Stomach (tissue), 9 donors: Measurements from ENCODE around the gene MCTP1. TPM values are rescaled to one million over a fixed set of nuclear protein-coding genes. Genes with fewer than 3 reads are reported as not detected.
A peak's percentile ranks its signal among the peaks of the same experiment; 100 is the strongest.

Experiments
- DNase-seq, 2 donors: peaks; one replicate each; pipeline versions ENCODE4 v3.0.0 to v3.0.0-alpha.2; 2013 to 2019
- H3K27ac ChIP-seq, 5 donors: fragments of 200-600 bp in 4 of 5; sonication (generic) in 4 of 5; one replicate each; pipeline ENCODE4 v1.5.1; 2013 to 2019; ENCODE audit warnings: mild to moderate bottlenecking in 1 of 5, moderate library complexity in 1 of 5
- H3K27me3 ChIP-seq, 3 donors: fragments of 200-600 bp; sonication (generic); one replicate each; pipeline ENCODE4 v1.5.1; 2017 to 2019; ENCODE audit warnings: mixed run types in 1 of 3
- H3K36me3 ChIP-seq, 4 donors: fragments of 200-600 bp; sonication (generic); 1 replicate in 3 of 4; 2 replicates in 1 of 4; pipeline ENCODE4 v1.5.1; 2016 to 2019
- H3K4me1 ChIP-seq, 4 donors: fragments of 200-600 bp; sonication (generic); one replicate each; pipeline ENCODE4 v1.5.1; 2016 to 2019
- H3K4me3 ChIP-seq, 4 donors: fragments of 200-600 bp; sonication (generic) in 3 of 4; one replicate each; pipeline ENCODE4 v1.5.1; 2016 to 2019; ENCODE audit warnings: mild to moderate bottlenecking in 1 of 4
- H3K9me3 ChIP-seq, 4 donors: fragments of 200-600 bp; sonication (generic); one replicate each; pipeline ENCODE4 v1.5.1; 2016 to 2019
- EP300 ChIP-seq: sonication (generic); formaldehyde crosslinking; IDR thresholded peaks from one replicate; pipeline ENCODE4 v1.6.1; 2017; ENCODE audit warnings: antibody characterized with exemption
- POLR2A ChIP-seq, 4 donors: fragments of 450-650 bp; IDR thresholded peaks; one replicate each; pipeline ENCODE4 v1.6.1; 2016; ENCODE audit warnings: antibody characterized with exemption in 4 of 4, control low read depth in 2 of 4, mild to moderate bottlenecking in 1 of 4, moderate library complexity in 1 of 4
- POLR2AphosphoS5 ChIP-seq, 3 donors: sonication (generic); formaldehyde crosslinking; IDR thresholded peaks; one replicate each; pipeline ENCODE4 v1.6.1; 2016; ENCODE audit warnings: antibody characterized with exemption in 3 of 3
- WGBS, 5 donors: extraction: QIAGEN DNeasy Blood & Tissue Kit in 3 of 5; methylation state at CpG; one replicate each; pipeline versions ENCODE4 v1.1.5 to v1.1.7; 2013 to 2018; 5-methylcytosine and 5-hydroxymethylcytosine counted together
- intact Hi-C: fragments of 100-400 bp; cut with DNase I; formaldehyde crosslinking; loops from one replicate; pipeline ENCODE4 v1.15.1; 2023; ENCODE audit warnings: low total_unique reads
- polyA plus RNA-seq, 3 donors: library from polyadenylated mRNA; stranded (reverse); fragments of 200-250 nt; gene quantifications; one replicate each; pipeline ENCODE4 v1.2.3, GENCODE V29; 2013
- total RNA-seq, 5 donors: library from RNA; depleted of rRNA; stranded (reverse); fragments of >200 nt; gene quantifications; one replicate each; pipeline versions ENCODE4 v1.1.0 to v1.2.3, GENCODE V29; 2014 to 2016
- TF ChIP-seq, protein P1 (sequence below), 7 experiments: fragments of 450-650 bp in 4 of 7; fragments of 200-600 bp in 3 of 7; sonication (generic) in 3 of 7; IDR thresholded peaks; one replicate each; pipeline ENCODE4 v1.5.1; 2016 to 2019; ENCODE audit warnings: antibody characterized with exemption in 7 of 7, control low read depth in 2 of 7, mild to moderate bottlenecking in 1 of 7
- donor health status: healthy with polysubstance abuse.
- donor health status: Bipolar disorder and iron deficiency.
- donor health status: healthy.

Gene MCTP1
- total and polyA plus RNA-seq, 8 donors = 1.4 to 47.9 (median 11.3) TPM

DNA sequence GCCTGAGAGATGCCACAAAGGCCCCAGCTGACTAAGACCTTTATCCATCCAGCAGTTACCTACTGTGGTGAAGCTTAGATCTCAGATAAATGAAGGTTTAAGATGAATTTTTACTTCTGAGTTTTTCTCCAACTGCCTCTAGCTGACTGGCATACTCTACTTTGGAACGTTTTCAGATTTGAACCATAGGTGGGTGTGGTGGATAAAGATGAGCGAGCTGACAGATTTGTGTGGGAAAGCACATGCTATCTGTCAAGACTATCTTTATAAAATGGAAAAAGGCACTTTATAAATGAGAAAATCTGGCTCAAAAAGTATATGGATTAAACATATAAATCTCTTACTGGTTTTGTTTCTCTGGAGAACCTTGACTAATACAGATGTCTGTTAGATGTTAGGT, 160.8 kb downstream of the MCTP1 start:
- H3K36me3 ChIP-seq = no peaks in the 10 kb centered on the region
- 67 to 84% (median 79%) methylated on average over 2 of the region's 2 CpGs for WGBS, 5 donors

DNA sequence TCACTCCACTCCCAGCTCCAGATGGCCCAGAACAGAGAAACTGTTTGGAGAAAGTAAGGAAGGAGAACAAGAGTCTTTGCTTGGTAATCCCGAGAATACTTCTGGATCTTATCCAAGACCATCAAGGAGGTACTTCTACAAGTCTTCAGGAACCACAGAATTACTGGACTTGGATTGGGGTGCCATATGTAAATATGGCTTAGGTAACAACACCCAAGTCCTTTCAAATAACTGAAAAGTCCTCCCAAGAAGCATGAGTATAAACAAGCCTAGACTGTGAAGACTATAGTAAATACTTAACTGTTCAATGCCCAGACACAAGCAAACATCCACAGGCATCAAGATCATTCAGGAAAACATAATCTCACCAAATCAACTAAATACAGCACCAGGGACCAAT, 170.0 kb downstream of the MCTP1 start:
- WGBS, 5 donors = 75 to 93% (median 83%) methylated on average over 1 of the region's 1 CpG
- no peak overlapping the region for H3K4me3 ChIP-seq
- TF ChIP-seq, protein P1, sequence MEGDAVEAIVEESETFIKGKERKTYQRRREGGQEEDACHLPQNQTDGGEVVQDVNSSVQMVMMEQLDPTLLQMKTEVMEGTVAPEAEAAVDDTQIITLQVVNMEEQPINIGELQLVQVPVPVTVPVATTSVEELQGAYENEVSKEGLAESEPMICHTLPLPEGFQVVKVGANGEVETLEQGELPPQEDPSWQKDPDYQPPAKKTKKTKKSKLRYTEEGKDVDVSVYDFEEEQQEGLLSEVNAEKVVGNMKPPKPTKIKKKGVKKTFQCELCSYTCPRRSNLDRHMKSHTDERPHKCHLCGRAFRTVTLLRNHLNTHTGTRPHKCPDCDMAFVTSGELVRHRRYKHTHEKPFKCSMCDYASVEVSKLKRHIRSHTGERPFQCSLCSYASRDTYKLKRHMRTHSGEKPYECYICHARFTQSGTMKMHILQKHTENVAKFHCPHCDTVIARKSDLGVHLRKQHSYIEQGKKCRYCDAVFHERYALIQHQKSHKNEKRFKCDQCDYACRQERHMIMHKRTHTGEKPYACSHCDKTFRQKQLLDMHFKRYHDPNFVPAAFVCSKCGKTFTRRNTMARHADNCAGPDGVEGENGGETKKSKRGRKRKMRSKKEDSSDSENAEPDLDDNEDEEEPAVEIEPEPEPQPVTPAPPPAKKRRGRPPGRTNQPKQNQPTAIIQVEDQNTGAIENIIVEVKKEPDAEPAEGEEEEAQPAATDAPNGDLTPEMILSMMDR (IDR thresholded peaks at IDR 0.05) = no peak
- TF ChIP-seq POLR2AphosphoS5 (IDR thresholded peaks at IDR 0.05) (no peak), EP300 (no peak)

More for the DNA sequence above, 160.8 kb downstream of the MCTP1 start:
- no peaks in the 10 kb centered on the region for H3K4me1 ChIP-seq
- no peak overlapping the region for H3K4me3 ChIP-seq
- no peak for DNase-seq
- H3K27me3 ChIP-seq = no peaks in the 10 kb centered on the region
- H3K27ac ChIP-seq = no peak overlapping the region
- TF ChIP-seq EP300 = no peak
- TF ChIP-seq, protein P1 (IDR thresholded peaks at IDR 0.05) = no peak
- no peak for TF ChIP-seq POLR2AphosphoS5 (IDR thresholded peaks at IDR 0.05)
- TF ChIP-seq POLR2A (IDR thresholded peaks at IDR 0.05) = no peak
- H3K9me3 ChIP-seq = no peaks in the 10 kb centered on the region
- intact Hi-C loops = no loop called here

DNA sequence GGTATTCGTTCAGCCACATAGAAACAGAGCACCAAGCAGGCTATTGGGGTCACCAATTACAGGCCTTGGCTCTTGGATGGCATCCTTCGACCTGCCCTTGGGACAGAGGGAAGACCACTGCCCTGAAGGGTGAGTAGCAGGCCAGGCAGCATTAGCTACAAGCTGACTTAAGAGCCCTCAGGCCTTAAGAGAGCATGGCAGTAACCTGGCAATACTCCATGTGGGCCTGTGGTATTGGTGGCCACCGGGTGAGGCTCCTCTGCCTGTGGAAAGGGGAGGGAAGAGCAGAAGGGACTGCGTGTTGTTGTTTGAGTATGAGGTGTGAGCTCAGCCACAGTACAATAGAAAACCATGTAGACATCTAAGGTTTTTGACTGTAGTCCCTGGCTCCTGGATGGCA, 170.6 kb downstream of the MCTP1 start:
- Histone ChIP-seq H3K9me3 (peaks cover 0 to 6% (median 0%) of the 10 kb centered on the region in 4 donors), H3K4me3 (no peak overlapping the region), H3K27me3 (no peaks in the 10 kb centered on the region), H3K27ac (no peak overlapping the region), H3K36me3 (no peaks in the 10 kb centered on the region), H3K4me1 (no peaks in the 10 kb centered on the region)
- no peak for DNase-seq
- TF ChIP-seq EP300 (no peak), POLR2A (IDR thresholded peaks at IDR 0.05) (no peak), POLR2AphosphoS5 (IDR thresholded peaks at IDR 0.05) (no peak)
- TF ChIP-seq, protein P1 (IDR thresholded peaks at IDR 0.05) = no peak
- intact Hi-C loops = no loop called here
- 71 to 100% (median 86%) methylated on average over 2 to 4 of the region's 4 CpGs for WGBS, 5 donors

More for the DNA sequence above, 170.0 kb downstream of the MCTP1 start:
- H3K36me3 ChIP-seq = no peaks in the 10 kb centered on the region
- H3K4me1 ChIP-seq = no peaks in the 10 kb centered on the region
- H3K9me3 ChIP-seq = peaks cover 0 to 6% (median 0%) of the 10 kb centered on the region in 4 donors
- intact Hi-C loops = no loop called here
- H3K27ac ChIP-seq = no peak overlapping the region
- no peaks in the 10 kb centered on the region for H3K27me3 ChIP-seq
- no peak for DNase-seq

DNA sequence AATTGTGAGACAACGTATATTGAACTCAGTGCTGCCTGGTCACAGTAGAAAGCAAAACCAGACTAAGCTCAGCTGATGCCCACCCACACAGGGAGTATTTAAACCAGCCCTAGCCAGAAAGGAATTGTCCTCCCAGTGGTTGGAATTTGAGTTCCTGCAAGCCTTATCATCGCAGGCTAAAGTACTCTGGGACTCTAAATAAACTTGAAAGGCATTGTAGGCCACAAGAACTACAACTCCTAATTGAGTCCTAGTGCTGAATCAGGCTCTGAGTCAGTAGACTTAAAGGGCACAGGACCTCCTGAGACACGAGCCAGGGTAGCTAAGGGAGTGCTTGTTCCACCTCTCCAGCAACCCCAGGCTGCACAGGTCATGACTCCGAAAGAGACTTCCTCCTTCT, 171.4 kb downstream of the MCTP1 start:
- intact Hi-C loops = no loop called here
- DNase-seq = peak in 1 of 2 donors; percentile 19
- Histone ChIP-seq H3K27me3 (no peaks in the 10 kb centered on the region), H3K4me3 (no peak overlapping the region), H3K27ac (no peak overlapping the region), H3K36me3 (no peaks in the 10 kb centered on the region), H3K4me1 (no peaks in the 10 kb centered on the region), H3K9me3 (peaks cover 0 to 6% (median 0%) of the 10 kb centered on the region in 4 donors)
- TF ChIP-seq EP300 = no peak
- TF ChIP-seq POLR2AphosphoS5 (IDR thresholded peaks at IDR 0.05) = no peak
- TF ChIP-seq POLR2A (IDR thresholded peaks at IDR 0.05) = no peak
- TF ChIP-seq, protein P1 (IDR thresholded peaks at IDR 0.05) = no peak
- 40 to 58% (median 45%) methylated on average over 4 of the region's 4 CpGs for WGBS, 5 donors
